NCI-H1092 (cell line): ENCODE results near the gene SLC38A2.

Source experiments
- DNase-seq: peaks from one replicate; lab custom pipeline; 2025; lab: John Stamatoyannopoulos, UW

The SLC38A2 gene

DNA sequence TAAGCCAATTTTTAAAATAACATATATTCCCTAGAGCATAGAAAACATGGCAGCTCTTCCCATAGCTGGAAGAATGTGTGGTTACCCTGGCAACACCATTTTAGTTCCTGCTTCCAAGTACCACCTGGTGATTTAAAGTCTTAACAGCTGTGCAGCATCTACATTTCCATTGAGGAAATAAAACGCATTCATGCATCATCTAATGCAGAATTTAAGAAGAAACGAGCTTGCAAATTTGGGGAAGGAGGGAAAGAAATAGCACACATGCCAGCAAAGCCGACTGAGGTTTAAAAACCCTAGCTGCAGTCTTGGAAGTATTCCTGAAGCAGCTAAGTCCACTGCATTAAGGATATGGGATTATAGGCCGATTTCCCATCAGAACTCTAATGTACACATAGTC is 22.8 kb upstream of the SLC38A2 start:
- DNase-seq, result no peak

DNA sequence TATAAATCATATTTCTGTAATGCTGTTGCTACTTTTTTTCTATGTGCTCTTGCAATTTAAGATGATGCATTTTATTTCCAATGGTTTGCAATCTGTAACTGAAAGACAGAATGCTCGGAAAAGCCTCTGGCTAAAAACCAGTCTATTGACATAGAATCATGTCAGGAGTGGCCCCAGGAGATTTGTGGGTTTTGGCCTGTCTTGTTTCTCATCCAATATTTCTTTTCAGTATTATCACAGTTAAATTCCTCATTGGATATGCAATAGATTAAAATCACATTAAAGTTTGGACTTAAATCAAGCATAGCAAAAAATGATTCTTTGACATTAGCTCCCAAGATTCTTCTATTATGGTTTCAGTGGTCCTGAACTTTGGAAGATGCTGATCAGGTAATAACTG is 19.1 kb upstream of the SLC38A2 start:
- no peak for DNase-seq

DNA sequence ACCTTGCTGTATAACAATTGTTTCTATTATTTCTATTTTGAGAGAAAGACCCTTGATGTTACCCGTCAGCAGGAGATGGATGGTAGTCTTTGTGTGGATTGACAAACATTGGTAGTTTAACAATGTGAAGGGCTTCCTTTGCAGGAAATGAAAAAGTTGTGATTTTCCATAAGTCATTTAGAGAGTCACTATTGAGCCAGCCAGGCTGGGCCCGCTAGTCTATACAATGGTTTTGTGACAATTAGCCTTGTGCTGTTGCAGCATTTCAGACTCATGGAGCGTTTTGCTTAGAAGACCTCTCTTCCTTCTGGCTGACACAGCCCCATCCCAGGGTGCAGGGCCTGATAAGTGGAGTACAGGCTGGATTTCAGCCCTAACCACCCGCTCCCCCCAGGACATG is 18.3 kb upstream of the SLC38A2 start:
- no peak for DNase-seq

DNA sequence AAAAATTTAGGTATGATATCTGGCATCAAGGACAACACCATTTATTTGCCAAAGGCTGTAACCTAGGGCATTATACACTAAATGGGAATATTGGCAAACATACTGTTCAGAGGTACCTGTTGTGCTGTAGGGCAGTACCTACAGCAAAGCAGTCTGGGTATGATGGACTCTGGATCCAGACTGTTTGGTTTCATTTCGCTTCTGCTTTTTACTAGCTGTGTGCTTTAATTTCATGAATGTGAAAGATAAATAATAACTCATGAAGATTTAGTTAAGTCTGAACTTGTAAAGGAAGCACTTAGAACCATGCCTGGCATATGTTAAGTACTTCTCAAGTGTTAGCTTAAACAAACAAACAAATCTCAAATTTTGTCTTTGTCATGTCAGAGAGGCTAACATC is 17.7 kb upstream of the SLC38A2 start:
- DNase-seq, result no peak

DNA sequence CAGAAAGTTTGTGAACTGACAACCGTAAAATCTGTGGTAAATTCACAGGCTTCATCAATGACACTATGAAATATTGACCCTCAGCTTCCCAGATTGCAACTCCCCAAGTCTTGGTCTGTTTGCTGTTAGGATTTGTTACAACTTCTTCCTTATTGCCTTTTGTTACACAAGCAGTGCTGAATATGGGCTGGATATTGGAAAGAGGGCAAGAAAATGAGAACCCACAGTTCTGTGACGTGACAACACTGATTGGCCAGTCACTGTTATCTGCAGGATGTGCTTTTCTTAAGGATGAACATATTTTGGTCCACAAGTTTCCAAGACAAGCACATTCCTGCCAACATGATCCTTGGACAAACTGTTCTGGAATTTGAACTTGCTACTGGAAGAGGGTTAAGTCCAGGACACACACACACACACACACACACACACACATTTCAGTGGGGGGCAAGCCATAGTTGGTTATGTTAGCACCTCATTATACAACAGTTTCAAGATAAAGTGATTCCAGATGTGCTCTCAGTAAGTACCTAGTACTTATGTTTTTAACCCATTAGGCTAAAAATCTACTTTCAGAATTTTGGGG is 16.6 kb upstream of the SLC38A2 start:
- DNase-seq, result no peak

DNA sequence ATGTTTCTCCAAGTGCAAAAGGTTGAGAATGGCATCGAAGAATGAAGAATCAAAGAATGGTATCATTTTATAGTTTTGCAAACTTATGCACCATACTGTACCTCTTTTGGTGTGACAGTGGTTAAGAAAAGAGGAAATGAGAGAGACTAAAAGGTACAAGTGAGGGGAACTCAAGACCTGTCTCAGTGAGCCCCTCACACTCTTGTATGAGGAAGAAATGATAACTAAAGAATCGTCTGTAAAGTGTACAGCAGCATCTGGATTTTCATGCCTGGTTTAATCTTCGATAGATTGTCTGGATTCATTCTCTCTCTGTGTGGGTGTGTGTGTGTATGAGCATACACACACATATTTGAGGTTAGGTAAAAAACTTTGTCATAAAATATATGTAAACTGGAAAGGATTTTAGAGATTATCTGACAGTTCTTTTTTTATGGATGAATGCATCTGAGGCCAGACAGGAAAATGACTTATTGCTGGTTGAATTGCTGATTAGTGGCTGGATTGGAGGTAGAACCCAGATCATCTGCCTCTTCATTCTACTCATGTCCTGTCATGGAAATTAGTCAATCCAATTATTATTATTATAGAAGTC is 16.0 kb upstream of the SLC38A2 start:
- no peak for DNase-seq

DNA sequence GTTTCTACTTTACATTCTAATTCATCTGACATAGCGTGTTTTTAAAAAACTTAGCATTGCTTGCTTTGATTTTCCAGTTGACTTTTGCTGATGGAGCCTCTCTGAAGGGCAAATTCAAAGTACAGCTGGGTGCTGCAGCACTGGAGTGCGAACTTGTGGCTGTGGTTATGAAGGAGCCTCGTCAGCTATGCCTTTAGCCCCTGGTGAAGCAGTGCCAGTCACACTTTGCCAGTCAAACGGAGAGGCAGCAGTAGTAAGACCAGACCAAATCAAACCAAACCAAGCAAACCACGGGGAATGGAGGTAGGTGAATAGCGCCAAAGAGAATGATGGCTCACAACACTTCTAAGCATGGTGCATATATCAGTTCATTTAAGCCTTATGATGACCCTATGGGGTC is 15.1 kb upstream of the SLC38A2 start:
- DNase-seq, result no peak

DNA sequence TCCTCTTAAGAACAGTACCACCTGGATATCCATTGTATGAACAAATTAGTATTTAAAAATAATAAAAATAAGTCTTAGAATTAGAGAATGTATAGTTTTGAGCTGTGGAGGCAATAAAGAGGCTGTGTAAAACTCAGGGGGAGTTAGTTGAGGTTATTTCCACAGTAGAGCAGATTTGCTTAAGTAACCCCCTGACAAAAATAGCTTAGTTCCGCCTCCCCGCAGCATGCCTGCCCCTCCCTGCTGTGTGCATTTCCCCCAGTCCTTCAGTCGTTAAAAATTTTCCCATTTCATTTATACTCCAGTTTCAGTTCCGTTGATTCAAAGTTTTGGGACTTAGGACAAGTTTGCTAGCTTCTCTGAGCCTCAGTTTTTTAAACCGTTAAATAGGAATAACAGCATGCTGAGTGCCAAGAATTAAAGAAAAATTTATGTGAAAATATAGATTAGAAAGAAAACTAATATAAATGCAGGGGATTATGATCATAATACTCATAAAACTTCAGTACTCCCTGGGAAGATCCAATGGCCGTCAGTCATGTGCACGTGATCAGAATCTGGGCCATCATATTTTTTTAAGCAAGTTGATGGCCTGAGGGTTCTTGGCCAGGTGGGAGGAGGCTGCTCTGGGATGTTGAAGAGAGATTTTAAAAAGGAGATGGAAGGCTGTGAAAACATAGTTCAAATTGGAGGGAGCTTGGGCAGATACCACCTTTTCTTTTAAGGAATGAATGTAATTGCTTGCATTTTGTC is 14.5 kb upstream of the SLC38A2 start:
- DNase-seq, result no peak

DNA sequence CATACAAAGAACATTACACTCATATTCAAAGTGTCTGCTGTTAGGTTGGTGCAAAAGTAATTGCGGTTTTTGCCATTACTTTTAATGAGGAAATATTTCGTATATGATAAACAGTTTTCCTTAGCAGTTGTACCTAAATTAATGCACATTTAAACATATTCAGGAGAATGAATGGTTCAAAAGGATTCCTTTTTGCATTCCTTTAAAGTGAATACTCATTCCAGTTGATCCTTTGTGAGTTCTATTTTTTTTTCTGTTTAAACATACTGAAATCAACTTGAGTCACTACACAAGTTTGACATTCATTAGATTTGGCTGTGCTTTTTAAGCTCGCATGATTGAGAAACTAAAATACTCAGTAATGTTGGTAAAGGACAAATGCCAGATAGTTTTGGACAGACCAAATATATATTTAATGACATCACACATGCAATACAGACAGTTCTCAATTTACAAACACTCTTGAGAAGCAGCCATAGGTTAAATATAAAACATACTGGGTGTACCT is 13.8 kb upstream of the SLC38A2 start:
- DNase-seq, result no peak

DNA sequence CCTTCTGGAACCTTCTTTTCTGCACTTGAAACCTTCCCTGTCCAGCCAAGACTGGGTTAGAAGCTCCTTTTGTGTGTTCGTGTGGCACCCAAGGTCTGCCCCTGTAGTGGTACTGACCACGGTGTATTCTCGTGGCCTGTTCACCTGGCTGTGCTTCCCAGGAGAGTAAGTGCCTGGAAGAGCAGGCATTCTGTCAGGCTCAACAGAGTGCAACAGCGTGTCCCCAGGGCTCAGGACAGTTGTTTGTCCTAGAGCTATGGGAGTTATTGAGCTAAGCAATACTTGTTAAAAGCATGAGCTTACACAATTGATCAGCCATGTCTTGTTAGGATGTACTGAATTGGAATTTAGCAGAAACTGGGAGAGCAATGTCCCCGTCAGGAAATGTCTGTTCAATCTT is 12.9 kb upstream of the SLC38A2 start:
- DNase-seq, result no peak

DNA sequence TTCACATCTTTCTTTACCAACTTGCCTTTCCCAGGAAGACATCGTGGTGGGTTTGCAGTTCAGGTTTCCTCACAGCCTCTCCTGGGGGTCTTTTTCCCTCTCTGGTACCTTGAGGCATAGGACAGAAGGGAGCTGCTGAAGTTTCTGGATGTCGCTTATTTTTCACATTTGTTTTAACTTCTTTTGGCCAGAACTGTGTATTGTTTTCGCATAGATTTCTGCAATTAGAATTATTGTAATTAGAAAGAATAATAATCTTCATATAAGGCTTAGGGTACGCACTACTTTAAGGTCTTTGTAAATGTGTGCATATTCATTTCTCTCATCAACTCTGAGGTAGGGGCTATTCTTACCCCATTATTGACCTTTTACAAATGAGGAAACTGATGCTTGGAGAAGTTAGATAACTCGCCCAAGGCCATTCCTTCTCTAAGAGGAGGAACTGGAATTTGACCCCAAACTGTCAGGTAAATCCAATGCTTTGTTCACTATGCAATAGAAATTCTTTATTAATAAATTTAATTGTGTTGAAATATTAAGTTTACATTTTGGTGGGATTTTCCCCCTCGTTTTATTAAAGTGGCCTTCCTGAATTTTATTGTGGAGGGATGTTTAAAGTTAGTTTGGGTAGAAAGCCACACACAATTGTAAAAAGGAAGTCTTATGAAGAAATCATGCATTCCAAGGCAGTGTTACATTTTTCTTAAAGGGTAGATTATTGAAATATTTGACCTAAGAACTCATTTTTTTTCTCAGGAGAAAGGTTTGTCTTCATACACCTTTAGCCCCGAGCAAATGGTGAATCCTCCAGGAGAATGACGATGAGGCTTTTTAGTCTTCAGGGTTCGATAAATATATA is 12.1 kb upstream of the SLC38A2 start:
- DNase-seq, result no peak

DNA sequence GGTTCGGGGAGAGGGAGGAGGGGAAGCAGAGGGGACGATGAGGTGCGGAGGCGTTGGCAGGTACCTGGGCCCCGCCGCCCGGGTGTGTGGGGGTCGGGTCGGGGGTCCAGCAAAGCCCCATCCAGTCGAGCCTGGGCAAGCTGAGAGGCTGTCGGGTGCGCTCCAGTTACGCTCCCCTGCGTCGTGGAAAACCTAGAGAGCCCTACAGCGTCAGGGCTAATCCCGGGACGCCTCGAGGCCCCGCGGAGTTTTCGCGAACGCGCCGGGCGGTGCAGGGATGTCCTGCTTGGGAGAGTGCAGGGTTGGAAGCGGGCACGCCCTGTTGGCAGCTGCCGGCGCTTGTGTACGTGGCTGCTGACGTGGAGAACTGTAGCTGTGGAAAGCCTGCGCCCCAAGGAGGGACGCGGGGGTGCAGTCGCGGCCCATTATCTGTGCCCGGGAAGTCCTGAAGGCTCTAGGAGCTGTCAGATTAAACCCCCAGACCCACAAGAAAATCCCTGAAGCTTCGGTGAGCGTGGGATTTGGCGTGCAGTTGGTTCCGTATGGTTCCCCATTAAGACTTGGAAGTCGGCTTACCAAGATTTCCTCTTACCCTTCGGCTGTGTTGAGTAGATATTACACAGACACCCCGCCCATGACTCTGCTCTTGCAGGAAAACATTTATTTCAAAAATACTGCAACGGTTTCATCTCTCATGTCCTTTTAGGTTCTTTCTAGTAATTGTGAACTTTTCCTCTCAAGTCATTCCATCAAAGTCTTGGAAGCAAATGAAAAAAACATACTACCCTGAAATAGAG is 11.3 kb upstream of the SLC38A2 start:
- peak; percentile 75 for DNase-seq

DNA sequence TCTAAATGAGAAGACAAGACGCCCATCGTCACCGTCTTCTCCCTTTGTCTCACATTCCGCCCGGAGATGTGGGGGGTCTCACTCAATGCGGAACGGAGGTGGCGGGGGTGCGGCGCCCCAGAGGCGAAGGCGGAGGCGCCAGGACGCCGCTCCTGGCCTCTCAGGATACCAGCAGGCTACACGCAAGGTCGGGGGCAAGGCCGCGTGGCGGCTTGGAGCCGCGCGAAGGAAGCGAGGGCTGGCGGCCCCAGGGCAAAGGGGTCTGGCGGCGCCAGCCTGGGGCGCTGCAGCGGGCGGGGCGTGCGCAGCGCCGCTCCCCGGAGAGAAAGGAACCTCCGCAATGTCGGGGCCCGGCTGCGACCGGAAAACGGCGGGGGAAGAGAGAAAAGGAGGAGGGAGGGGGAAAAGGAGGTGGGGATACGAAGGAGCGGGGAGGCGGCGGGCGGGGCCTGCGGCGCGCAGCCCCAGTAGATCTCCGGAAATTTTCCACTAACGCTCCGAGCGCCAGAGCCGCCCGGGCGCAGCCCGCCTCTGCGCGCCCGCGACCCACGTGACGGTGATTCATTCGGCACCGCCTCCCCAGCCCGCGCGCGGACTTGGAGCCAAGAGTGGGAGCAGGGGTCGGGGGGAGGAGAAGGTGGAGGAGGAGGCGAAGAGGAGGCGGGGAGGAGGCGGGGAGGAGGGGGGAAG is 10.5 kb upstream of the SLC38A2 start:
- peak; percentile 98 for DNase-seq

DNA sequence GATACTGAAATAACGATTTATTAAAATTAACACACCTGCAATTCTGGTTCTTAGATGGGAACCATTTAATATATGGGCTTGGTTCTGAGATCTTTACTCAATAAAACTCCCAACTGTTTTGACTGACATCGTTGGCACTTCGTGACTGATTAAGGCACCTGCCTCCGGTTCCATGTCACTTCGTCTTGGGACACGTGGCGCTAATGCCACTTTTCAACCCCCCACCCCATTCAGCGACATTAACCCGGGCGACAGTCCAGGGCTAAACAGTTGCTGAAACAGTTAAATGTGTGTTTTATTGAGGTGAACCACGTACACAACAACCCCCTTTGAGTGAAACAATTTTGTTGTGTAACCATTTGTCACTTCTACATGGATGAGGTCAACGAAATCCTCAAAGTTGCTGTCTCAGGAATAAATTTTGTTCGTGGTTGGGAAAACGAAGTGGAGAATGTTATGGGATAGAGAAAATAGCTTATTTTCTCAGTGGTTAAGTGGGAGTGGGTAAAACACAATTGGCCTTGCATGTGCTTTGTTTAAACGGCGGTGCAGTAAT is 9.9 kb upstream of the SLC38A2 start:
- DNase-seq, result no peak

DNA sequence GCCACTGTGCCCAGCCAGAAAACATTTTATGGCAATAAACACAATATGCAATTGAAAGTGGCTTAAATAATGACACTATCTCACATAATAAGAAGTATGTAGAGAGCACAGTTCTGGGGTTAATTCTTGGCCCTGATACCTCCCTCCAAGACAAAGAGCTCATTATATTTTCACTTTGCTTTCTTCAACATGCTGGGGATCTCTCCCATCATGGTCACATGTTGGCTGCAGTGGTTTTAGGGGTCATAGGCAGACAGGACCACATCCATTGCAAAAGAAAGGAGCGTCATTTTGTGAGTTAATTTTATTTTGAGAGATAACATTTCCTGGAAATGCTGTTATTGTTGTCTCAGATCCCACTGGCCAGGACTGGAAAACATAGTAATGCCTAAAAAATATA is 8.3 kb upstream of the SLC38A2 start:
- no peak for DNase-seq

DNA sequence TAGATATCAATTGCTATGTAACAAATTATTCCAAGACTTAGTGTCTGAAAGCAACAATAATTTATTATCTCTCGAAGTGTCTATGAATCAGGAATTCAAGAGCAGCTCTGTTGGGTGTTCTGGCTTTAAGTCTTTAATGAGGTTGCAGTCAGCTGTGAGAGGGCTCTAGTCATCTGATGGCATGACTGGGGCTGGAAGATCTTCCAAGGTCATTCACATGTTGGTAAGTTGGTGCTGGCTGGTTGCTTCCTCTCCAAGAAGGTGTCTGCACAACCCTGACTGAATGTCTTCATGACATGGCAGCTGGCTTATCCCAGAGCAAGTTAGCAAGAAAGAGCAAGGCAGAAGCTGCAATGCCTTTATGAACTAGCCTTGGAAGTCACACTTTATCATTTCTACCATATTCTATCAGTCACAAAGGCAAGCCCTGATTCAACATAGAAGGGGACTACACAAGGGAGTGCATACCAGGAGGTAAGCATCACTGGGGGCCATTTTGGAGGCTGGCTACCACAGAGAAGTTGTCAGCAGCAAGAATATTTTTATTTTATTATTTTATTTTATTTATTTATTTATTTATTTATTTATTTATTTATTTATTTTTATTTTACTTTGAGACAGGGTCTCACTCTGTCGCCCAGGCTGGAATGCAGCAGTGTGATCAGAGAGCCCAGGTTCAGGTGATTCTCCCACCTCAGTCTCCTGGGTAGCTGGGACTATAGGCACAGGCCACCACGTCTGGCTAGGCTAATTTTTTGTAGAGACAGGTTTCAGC is 7.6 kb upstream of the SLC38A2 start:
- DNase-seq, result no peak

DNA sequence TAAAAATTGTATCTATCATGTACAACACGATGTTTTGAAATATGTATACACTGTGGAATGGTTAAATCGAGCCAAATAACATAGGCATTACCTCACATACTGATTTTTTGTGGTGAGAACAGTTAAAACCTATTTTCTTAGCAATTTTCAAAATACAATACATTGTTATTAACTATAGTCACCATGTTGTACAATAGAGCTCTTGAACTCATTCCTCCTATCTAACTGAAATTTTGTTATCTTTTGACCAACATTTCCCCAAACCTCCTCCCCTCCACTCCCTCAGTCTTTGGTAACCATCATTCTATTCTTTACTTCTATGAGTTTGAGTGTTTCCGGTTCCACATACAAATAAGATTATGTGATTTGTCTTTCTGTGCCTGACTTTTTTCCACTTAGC is 6.8 kb upstream of the SLC38A2 start:
- DNase-seq, result no peak

DNA sequence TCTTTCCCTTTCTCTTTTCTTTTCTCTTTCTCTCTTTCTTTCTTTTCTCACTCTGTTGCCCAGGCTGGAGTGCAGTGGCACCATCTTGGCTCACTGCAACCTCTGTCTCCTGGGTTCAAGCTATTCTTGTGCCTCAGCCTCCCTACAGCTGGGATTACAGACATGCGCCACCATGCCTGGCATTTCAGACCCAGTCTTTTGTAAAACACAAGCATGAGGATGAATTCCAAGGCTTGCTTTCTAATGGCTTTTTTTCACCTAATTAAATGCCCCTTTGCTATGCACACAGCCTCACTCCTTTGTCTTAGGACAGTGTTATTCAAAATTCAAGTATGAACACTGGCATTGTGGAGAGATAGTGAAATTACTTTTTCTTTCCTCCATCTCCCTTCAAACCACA is 6.0 kb upstream of the SLC38A2 start:
- DNase-seq, result no peak

DNA sequence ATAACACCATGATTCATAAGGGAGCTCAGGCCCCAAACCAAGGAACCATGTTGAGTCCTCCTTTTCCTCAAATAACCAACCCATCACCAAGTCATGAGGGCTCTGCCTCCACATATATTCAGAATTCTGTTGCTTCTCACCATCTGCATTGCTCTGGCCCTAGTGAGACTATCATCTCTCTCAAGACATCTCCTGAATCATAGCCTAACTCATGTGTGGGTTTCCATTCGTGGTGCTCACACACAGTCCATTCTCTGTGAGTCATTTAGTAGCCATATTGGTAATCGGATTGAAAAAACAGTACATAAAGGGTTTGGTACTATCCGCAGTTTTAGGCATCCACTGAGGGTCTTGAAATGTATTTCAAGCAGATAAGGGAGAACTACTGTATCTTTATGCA is 5.1 kb upstream of the SLC38A2 start:
- no peak for DNase-seq

DNA sequence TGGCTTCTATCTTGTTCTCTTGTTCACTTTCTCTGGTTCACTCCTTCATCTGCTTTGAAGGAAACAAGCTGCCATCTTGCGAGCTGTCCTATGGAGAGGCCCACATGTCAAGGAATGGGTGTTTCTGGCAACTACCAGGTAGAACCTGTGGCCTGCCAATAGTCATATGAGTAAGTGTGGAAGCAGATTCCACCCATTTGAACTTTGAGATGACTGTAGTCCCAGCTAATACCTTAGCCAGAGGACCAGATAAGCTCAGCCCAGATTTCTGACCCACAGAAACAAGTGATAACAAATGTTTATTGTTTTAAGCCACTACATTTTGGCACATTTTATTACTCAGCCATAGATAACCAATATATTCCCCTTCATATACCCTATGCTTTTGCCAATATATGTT is 4.0 kb upstream of the SLC38A2 start:
- no peak for DNase-seq
